ENCODE results near the gene DIDO1. TPM values are rescaled to one million over a fixed set of nuclear protein-coding genes. Genes with fewer than 3 reads are reported as not detected.
"Not testable (repeated sequence)": the region's sequence is repeated elsewhere in the genome, so short reads cannot be mapped to it uniquely, and the experiment has no call there.

Gene DIDO1
- total RNA-seq, 1 donor from 2014 or later: 37.9 TPM

DNA sequence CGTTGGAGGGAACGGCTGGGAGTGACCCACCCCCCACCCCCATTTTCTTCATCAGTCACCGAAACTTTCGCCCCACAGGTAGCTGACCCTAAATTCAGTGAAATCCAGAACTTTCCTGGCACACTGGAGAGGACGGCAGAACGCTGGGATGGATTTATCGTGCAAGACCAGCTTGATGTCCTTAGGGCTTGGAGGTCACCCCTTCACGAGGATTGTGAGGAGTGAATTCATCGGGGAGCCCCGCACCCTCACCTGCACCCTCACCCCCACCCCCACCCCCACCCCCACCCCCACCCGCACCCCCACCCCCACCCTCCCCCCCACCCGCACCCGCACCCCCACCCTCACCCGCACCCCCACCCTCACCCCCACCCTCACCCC, 51.4 kb downstream of the DIDO1 start:
- no peak overlapping the region for H3K4me3 ChIP-seq (ENCODE audit: low read depth, low read length)
- DNase-seq (ENCODE audit: low read depth): no peak
- H3K27me3 ChIP-seq (ENCODE audit: control insufficient read depth, insufficient read depth, low read length): peaks cover 5% of the 10 kb centered on the region
- H3K36me3 ChIP-seq (ENCODE audit: control insufficient read depth, insufficient read depth, low read length): no peaks in the 10 kb centered on the region
- TF ChIP-seq, protein P1, sequence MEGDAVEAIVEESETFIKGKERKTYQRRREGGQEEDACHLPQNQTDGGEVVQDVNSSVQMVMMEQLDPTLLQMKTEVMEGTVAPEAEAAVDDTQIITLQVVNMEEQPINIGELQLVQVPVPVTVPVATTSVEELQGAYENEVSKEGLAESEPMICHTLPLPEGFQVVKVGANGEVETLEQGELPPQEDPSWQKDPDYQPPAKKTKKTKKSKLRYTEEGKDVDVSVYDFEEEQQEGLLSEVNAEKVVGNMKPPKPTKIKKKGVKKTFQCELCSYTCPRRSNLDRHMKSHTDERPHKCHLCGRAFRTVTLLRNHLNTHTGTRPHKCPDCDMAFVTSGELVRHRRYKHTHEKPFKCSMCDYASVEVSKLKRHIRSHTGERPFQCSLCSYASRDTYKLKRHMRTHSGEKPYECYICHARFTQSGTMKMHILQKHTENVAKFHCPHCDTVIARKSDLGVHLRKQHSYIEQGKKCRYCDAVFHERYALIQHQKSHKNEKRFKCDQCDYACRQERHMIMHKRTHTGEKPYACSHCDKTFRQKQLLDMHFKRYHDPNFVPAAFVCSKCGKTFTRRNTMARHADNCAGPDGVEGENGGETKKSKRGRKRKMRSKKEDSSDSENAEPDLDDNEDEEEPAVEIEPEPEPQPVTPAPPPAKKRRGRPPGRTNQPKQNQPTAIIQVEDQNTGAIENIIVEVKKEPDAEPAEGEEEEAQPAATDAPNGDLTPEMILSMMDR (IDR thresholded peaks at IDR 0.05; ENCODE audit: insufficient read depth, low read length, poor library complexity, severe bottlenecking): no peak

DNA sequence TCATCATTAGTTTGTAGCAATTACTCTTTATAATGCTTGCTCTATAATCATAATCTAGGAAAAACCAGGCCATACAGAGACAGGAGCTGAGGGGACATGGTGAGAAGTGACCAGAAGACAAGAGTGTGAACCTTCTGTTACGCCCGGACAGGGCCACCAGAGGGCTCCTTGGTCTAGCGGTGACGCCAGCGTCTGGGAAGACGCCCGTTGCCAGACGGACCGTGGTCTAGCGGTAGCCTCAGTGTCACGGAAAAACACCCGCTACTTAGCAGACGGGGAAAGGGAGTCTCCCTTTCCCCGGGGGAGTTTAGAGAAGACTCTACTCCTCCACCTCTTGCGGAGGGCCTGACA, 52.6 kb downstream of the DIDO1 start:
- TF ChIP-seq, protein P1 (IDR thresholded peaks at IDR 0.05; ENCODE audit: insufficient read depth, low read length, poor library complexity, severe bottlenecking): peak; percentile 56
- DNase-seq (ENCODE audit: low read depth); H3K36me3 ChIP-seq (ENCODE audit: control insufficient read depth, insufficient read depth, low read length); H3K27me3 ChIP-seq (ENCODE audit: control insufficient read depth, insufficient read depth, low read length); H3K4me3 ChIP-seq (ENCODE audit: low read depth, low read length): not testable (repeated sequence)

DNA sequence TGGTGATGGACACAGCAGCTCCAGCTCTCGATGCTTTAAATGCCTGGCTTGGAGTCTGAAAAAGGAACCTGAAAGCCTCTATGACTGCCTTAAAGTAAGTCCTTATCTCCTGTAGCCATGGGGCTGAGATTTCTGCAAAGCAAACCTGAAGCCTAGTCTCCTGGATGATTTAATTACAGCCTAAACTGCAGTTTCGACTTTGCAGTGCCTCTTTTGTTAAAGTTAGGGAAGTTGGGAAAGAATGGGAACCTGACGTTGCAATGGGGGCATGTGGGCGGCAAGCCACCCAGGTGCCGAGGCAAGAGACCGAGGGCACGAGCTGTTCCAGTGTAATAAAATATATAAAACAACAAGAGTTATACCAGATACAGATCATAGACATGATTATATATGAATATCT, 53.0 kb downstream of the DIDO1 start:
- H3K36me3 ChIP-seq (ENCODE audit: control insufficient read depth, insufficient read depth, low read length): no peaks in the 10 kb centered on the region
- no peak for DNase-seq (ENCODE audit: low read depth)
- no peak overlapping the region for H3K4me3 ChIP-seq (ENCODE audit: low read depth, low read length)
- TF ChIP-seq, protein P1 (IDR thresholded peaks at IDR 0.05; ENCODE audit: insufficient read depth, low read length, poor library complexity, severe bottlenecking): no peak
- no peaks in the 10 kb centered on the region for H3K27me3 ChIP-seq (ENCODE audit: control insufficient read depth, insufficient read depth, low read length)

DNA sequence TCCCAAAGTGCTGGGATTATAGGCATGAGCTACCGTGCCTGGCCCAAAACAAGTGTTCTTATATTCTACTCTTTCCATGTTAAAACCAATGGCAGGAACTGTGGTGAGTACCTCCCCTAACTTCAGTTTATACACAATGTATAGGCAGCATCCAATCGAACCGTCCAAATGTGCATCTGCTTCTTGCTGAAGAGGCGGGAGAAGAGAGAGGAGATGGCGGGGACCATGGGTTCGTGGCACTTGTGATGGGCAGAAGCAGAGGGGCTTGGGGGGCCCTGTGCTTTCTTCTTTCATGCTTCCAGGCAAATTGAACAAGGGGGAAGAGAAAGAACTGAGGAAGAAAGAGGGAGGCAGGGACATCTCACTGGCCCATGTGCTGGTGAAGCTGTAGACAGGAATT, 53.4 kb downstream of the DIDO1 start:
- TF ChIP-seq, protein P1 (IDR thresholded peaks at IDR 0.05; ENCODE audit: insufficient read depth, low read length, poor library complexity, severe bottlenecking): no peak
- no peaks in the 10 kb centered on the region for H3K36me3 ChIP-seq (ENCODE audit: control insufficient read depth, insufficient read depth, low read length)
- no peak overlapping the region for H3K4me3 ChIP-seq (ENCODE audit: low read depth, low read length)

DNA sequence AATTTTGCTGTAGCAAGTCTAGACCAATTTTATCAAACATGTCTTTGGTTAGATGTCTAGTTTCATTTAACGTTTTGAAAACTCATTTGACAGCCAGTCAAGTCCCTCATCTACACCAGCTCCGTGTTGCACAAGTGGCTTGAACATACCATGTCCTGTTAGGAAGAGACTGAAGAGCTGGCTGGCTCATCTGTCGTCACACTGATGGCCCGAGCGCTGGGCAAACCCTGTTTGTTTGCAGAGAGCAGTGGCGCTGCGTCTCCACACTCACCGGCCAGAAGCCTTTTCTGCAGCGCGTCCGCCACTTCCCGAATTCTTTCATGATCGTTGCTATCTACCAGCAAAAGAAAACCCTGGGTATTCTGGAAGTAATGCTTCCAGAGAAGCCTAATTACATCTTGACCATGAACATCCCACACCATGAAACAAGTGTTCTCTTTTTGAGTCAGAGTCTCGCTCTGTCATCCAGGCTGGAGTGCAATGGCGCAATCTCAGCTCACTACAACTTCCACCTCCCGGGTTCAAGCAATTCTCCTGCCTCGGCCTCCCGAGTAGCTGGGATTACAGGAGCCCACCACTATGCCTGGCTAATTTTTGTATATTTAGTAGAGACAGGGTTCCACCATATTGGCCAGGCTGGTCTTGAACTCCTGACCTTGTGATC, 54.0 kb downstream of the DIDO1 start:
- Histone ChIP-seq H3K4me3 (ENCODE audit: low read depth, low read length) (no peak overlapping the region), H3K27me3 (ENCODE audit: control insufficient read depth, insufficient read depth, low read length) (no peaks in the 10 kb centered on the region), H3K36me3 (ENCODE audit: control insufficient read depth, insufficient read depth, low read length) (no peaks in the 10 kb centered on the region)
- TF ChIP-seq, protein P1 (IDR thresholded peaks at IDR 0.05; ENCODE audit: insufficient read depth, low read length, poor library complexity, severe bottlenecking): no peak
- no peak for DNase-seq (ENCODE audit: low read depth)

More for the DNA sequence above, 53.4 kb downstream of the DIDO1 start:
- no peak for DNase-seq (ENCODE audit: low read depth)
- H3K27me3 ChIP-seq (ENCODE audit: control insufficient read depth, insufficient read depth, low read length): no peaks in the 10 kb centered on the region

DNA sequence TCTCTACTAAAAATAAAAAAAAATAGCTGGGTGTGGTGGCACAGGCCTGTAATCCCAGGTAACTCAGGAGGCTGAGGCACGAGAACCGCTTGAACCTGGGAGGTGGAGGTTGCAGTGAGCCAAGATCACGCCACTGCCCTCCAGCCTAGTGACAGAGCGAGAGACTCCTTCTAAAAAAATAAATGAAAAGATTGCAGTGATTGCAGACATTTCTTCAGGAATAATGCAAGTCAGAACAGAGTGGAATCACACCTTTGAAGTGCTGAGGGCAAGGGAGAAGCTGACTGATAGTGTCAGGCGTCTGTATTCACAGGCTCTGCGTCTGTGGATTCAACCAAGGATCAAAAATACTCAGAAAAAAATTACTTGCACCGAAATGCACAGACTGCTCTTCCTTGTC, 62.1 kb downstream of the DIDO1 start:
- Histone ChIP-seq H3K4me3 (ENCODE audit: low read depth, low read length) (no peak overlapping the region), H3K27me3 (ENCODE audit: control insufficient read depth, insufficient read depth, low read length) (no peaks in the 10 kb centered on the region), H3K36me3 (ENCODE audit: control insufficient read depth, insufficient read depth, low read length) (no peaks in the 10 kb centered on the region)
- DNase-seq (ENCODE audit: low read depth): no peak
- TF ChIP-seq, protein P1 (IDR thresholded peaks at IDR 0.05; ENCODE audit: insufficient read depth, low read length, poor library complexity, severe bottlenecking): no peak

Measured in kidney epithelial cell (primary cell).